GM18951 (cell line): ENCODE results near the gene MAGIX.
A peak's percentile ranks its signal among the peaks of the same experiment; 100 is the strongest.

Experiments used
- POLR2A ChIP-seq: IDR thresholded peaks from 4 replicates; pipeline ENCODE4 v1.6.1; 2011; ENCODE audit warnings: mild to moderate bottlenecking; ENCODE audit not compliant: insufficient read length, insufficient read depth; ENCODE audit errors: extremely low read depth
- in situ Hi-C: fragments of 300-500 bp; cut with MboI; formaldehyde crosslinking; loops from one replicate; pipeline ENCODE4 v1.12.0; 2022; ENCODE audit warnings: low sequenced_read_pairs, mixed read lengths, inconsistent platforms; ENCODE audit not compliant: unreplicated experiment

Gene MAGIX

GRCh38 chrX:49153467-49153866 lies 9.1 kb upstream of the MAGIX start:
- in situ Hi-C loops: no loop called here

GRCh38 chrX:49155243-49155899 lies 7.2 kb upstream of the MAGIX start:
- in situ Hi-C loops: no loop called here
- no peak for TF ChIP-seq POLR2A

More at GRCh38 chrX:49153467-49153866, 9.1 kb upstream of the MAGIX start:
- TF ChIP-seq POLR2A: no peak

DNA sequence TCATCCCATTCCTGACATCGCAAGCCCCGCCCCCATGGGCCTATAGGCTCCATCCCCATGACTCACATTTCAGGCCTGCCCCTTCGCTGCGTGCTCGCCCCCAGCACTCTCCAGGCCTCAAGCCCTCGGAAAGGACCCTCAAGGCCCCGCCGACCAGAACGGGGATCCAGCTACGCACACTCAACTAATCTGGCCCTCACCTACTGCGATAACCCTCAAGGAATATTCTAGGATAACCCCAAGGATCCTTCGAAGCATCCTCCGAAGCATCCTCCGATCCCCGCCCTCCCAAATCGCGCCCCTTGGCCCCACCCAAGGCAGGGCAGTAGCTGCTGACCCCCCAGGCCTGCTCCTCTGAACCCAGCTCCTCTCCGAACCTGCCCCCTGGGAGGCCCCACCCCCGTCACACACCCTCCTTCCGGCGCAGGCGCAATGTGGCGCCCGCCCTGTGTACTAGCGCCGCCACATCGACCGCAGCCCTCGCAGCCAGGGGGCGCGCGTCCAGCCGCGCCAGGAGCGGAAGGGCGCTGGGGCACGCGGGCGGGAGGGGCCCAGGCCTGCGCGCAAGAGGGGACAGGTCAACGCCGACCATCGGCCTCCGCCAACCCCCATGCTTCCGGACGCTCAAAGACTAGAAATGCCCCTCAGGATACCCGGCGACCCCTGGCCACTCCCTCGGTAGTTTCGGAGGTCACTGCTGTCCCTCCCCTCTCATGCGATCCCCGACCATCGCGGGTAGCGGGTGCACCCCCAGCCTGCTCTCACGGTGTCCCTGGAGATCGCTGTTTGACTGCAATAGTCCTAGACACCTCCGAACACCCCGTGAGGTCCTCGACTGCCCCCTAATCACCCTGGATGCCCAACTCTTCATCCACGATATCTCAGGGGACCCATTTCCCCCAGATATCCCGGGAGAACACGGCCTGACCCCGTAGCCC lies 6.4 kb upstream of the MAGIX start:
- TF ChIP-seq POLR2A: peak; percentile 49
- in situ Hi-C loops: no loop called here

DNA sequence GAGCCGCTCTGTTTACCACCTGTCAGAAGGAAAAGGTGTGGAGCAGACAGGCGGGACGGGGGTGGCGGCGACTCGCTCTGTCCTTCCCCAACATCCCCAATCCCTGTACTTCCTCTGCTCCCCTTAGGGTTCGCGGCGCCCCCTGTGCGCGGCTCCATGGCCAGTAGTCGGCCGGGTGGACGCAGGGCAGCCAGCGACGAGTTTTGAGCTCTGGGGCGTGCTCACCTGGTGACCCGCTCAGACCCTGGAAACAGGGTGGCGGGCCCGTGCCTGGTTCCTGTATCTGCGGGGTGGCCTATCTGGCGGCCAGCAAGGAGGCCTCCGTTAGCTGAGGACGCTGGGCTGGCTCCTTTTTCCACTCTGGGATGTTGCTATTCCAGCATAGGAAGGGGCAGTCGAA lies 5.4 kb upstream of the MAGIX start:
- in situ Hi-C loops: no loop called here
- TF ChIP-seq POLR2A: no peak

DNA sequence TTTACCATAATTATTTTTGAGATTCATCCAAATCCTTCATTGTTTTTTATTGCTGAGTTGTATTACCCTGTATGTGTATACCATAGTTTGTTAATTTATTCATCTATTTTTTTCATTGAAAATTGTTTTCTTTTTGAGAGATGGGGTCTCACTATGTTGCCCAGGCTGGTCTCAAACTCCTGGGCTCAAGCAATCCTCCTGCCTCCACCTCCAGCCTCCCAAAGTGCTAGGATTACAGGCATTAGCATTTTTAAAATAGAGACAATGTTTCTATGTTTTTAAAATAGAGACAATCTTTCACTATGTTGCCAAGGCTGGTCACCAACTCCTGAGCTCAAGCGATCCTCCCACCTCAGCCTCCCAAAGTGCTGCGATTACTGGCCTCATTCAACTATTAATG lies 1.6 kb upstream of the MAGIX start:
- in situ Hi-C loops: no loop called here
- no peak for TF ChIP-seq POLR2A

- in situ Hi-C loops: no loop called here
- TF ChIP-seq POLR2A: no peak
These were observed 926 bp upstream of the MAGIX start for GRCh38 chrX:49161632-49162031.

GRCh38 chrX:49163555-49164419 lies 1.2 kb downstream of the MAGIX start:
- in situ Hi-C loops: no loop called here
- peak; percentile 39 for TF ChIP-seq POLR2A

GRCh38 chrX:49164589-49165360 lies 2.2 kb downstream of the MAGIX start:
- TF ChIP-seq POLR2A: no peak
- in situ Hi-C loops: no loop called here

- peak; percentile 37 for TF ChIP-seq POLR2A
- in situ Hi-C loops: no loop called here
These were observed 3.6 kb downstream of the MAGIX start for GRCh38 chrX:49165901-49166881.

GRCh38 chrX:49166914-49167739 lies 4.6 kb downstream of the MAGIX start:
- in situ Hi-C loops: no loop called here
- TF ChIP-seq POLR2A: peak; percentile 42

- in situ Hi-C loops: no loop called here
These were observed 5.2 kb downstream of the MAGIX start for GRCh38 chrX:49167740-49168108.

More at GRCh38 chrX:49167740-49168108, 5.2 kb downstream of the MAGIX start:
- no peak for TF ChIP-seq POLR2A
